CD14-positive monocyte (primary cell): ENCODE data around the gene HPGD. TPM values are rescaled to one million over a fixed set of nuclear protein-coding genes. Genes with fewer than 3 reads are reported as not detected.

Experiments used
- DNase-seq, 3 donors: peaks; one replicate each; pipeline ENCODE4 v3.0.0-alpha.2; 2011 to 2022
- H2AFZ ChIP-seq: 2 replicates; pipeline ENCODE4 v1.6.0; 2012; ENCODE audit warnings: mild to moderate bottlenecking, low read depth, low read length, inconsistent platforms; ENCODE audit not compliant: insufficient read depth, poor library complexity, severe bottlenecking
- H3K27ac ChIP-seq, 2 donors: 1 replicate in 1 of 2; 2 replicates in 1 of 2; pipeline ENCODE4 v1.5.1; 2012 to 2013; ENCODE audit warnings: low read length in 2 of 2, control low read depth in 1 of 2, inconsistent platforms in 1 of 2, low read depth in 1 of 2, mild to moderate bottlenecking in 1 of 2
- H3K27me3 ChIP-seq, 2 donors: one replicate each; pipeline versions ENCODE4 v1.6.0 to v1.6.1; 2011 to 2013; ENCODE audit warnings: low read length in 2 of 2; ENCODE audit not compliant: control insufficient read depth in 2 of 2, insufficient read depth in 2 of 2
- H3K36me3 ChIP-seq, 2 donors: replicated peaks in 1 of 2; 1 replicate in 1 of 2; 2 replicates in 1 of 2; pipeline versions ENCODE4 v1.5.1 to v1.6.1; 2012 to 2013; ENCODE audit warnings: low read length in 2 of 2, control low read depth in 1 of 2, inconsistent platforms in 1 of 2, mild to moderate bottlenecking in 1 of 2; ENCODE audit not compliant: insufficient read depth in 2 of 2, control insufficient read depth in 1 of 2
- H3K4me1 ChIP-seq, 2 donors: 1 replicate in 1 of 2; 2 replicates in 1 of 2; pipeline versions ENCODE4 v1.5.1 to v1.6.1; 2012 to 2013; ENCODE audit warnings: low read length in 2 of 2, control low read depth in 1 of 2, inconsistent platforms in 1 of 2, mild to moderate bottlenecking in 1 of 2, moderate library complexity in 1 of 2; ENCODE audit not compliant: insufficient read depth in 2 of 2, control insufficient read depth in 1 of 2
- H3K4me2 ChIP-seq: replicated peaks from 2 replicates; pipeline ENCODE3; 2012; ENCODE audit warnings: low read length, moderate library complexity, mild to moderate bottlenecking; ENCODE audit not compliant: poor library complexity, severe bottlenecking; ENCODE audit errors: extremely low read depth
- H3K4me3 ChIP-seq, 3 experiments: fragments of 200-600 bp in 1 of 3; sonication (generic) in 1 of 3; replicated peaks in 1 of 3; 1 replicate in 2 of 3; 2 replicates in 1 of 3; pipeline ENCODE4 v1.5.1; 2011 to 2013; ENCODE audit warnings: low read length in 3 of 3, mild to moderate bottlenecking in 3 of 3, control low read depth in 2 of 3, low read depth in 2 of 3, inconsistent platforms in 1 of 3, moderate library complexity in 1 of 3
- H3K79me2 ChIP-seq: 2 replicates; pipeline ENCODE4 v1.6.0; 2012; ENCODE audit warnings: mild to moderate bottlenecking, control low read depth, inconsistent platforms, low read length, moderate library complexity; ENCODE audit not compliant: insufficient read depth
- H3K9ac ChIP-seq: 2 replicates; pipeline ENCODE4 v1.6.0; 2017; ENCODE audit warnings: low read length, mild to moderate bottlenecking; ENCODE audit not compliant: insufficient read depth, poor library complexity, severe bottlenecking
- H3K9me3 ChIP-seq, 2 donors: replicated peaks in 1 of 2; 1 replicate in 1 of 2; 2 replicates in 1 of 2; pipeline versions ENCODE4 v1.5.1 to v1.6.1; 2012 to 2013; ENCODE audit warnings: low read length in 2 of 2, control low read depth in 1 of 2; ENCODE audit not compliant: control insufficient read depth in 1 of 2, insufficient read depth in 1 of 2
- H4K20me1 ChIP-seq: 2 replicates; pipeline ENCODE4 v1.6.0; 2012; ENCODE audit warnings: mild to moderate bottlenecking, low read length, control low read depth, moderate library complexity; ENCODE audit not compliant: insufficient read depth
- H3K27ac Mint-ChIP-seq, 7 donors: one replicate each; pipeline ENCODE4 v1.8.0; 2020; ENCODE audit warnings: mild to moderate bottlenecking in 7 of 7, mixed read lengths in 7 of 7, moderate library complexity in 6 of 7, inconsistent platforms in 2 of 7
- H3K27me3 Mint-ChIP-seq, 3 donors: one replicate each; pipeline ENCODE4 v1.8.0; 2021 to 2022; ENCODE audit warnings: low read depth in 3 of 3, mild to moderate bottlenecking in 3 of 3, mixed read lengths in 3 of 3, moderate library complexity in 3 of 3, inconsistent platforms in 1 of 3
- H3K36me3 Mint-ChIP-seq, 2 donors: one replicate each; pipeline ENCODE4 v1.8.0; 2020; ENCODE audit warnings: mixed read lengths in 2 of 2, inconsistent platforms in 1 of 2, mild to moderate bottlenecking in 1 of 2
- H3K4me1 Mint-ChIP-seq: one replicate; pipeline ENCODE4 v1.8.0; 2020; ENCODE audit warnings: mild to moderate bottlenecking, mixed read lengths
- H3K4me3 Mint-ChIP-seq, 2 donors: one replicate each; pipeline ENCODE4 v1.8.0; 2020; ENCODE audit warnings: mild to moderate bottlenecking in 2 of 2, mixed read lengths in 2 of 2, moderate library complexity in 1 of 2
- H3K9me3 Mint-ChIP-seq, 7 donors: one replicate each; pipeline ENCODE4 v1.8.0; 2020 to 2022; ENCODE audit warnings: mixed read lengths in 7 of 7, mild to moderate bottlenecking in 6 of 7, moderate library complexity in 6 of 7, inconsistent platforms in 2 of 7
- WGBS: methylation state at CpG from one replicate; pipeline ENCODE4 v1.1.5; 2013; ENCODE audit warnings: missing lambda C conversion rate; ENCODE audit not compliant: insufficient coverage; 5-methylcytosine and 5-hydroxymethylcytosine counted together
- intact Hi-C, 2 donors: fragments of 100-400 bp; cut with micrococcal nuclease; formaldehyde crosslinking; loops; one replicate each; pipeline versions ENCODE4 v1.15.0 to v1.15.1; 2023
- polyA plus RNA-seq, 3 donors: library from polyadenylated mRNA; depleted of rRNA in 1 of 3; unstranded in 2 of 3; stranded (reverse) in 1 of 3; fragments of 300-500 nt in 2 of 3; fragments of >200 nt in 1 of 3; fragmentation: Illumina TruSeq in 2 of 3; gene quantifications; 1 replicate in 2 of 3; 2 replicates in 1 of 3; pipeline ENCODE4 v1.2.3, GENCODE V29; 2012 to 2021
- TF ChIP-seq, protein P1 (sequence below): fragments of 200-600 bp; IDR thresholded peaks from one replicate; pipeline ENCODE4 v1.8.0; 2022; ENCODE audit warnings: antibody characterized with exemption, mild to moderate bottlenecking

Gene HPGD
- polyA plus RNA-seq, 3 donors, result 0.17 to 2.3 (median 1.3) TPM

DNA sequence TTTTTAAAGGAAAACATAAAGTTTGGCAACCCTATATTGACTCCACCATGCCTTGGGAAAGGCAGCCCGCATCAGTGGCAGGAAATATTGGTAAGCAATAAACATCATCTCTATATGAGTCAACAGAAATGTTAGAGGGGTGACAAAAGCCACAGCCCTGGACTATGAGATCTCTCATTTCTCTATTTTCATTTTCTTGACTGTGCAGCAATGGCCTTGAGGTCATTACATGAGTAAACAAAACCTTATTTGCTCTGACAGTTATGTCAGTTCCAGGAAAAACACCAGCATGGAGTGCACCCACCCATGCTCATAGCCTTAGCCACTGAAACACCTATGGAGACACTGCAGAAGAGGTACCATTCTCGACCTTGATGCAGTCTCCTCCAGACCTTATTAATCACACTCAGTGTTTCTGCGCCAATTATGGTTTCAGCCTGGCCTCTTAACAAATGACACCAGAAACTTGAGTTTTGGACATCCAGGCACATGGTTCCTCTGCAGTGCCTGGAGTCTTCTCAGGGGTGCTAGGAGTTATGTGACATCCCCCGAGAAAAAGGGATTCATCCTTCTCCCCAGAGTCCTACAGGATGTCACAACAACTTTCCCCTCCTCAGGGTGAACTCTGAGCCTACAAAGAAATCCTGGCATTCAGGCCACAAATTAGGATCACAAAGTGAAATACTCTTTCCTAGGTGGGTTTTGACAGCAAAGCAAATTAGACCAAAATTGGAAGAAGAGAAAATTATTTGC, 16.0 kb upstream of the HPGD start:
- H3K9me3 ChIP-seq, result no peaks in the 10 kb centered on the region
- Mint-ChIP-seq H3K27me3 (peaks cover 0 to 6% (median 4%) of the 10 kb centered on the region in 3 donors), H3K4me3 (no peak overlapping the region), H3K9me3 (peaks cover 0 to 1% (median 0%) of the 10 kb centered on the region in 7 donors), H3K36me3 (no peaks in the 10 kb centered on the region), H3K27ac (no peak overlapping the region), H3K4me1 (no peaks in the 10 kb centered on the region)
- TF ChIP-seq, protein P1, sequence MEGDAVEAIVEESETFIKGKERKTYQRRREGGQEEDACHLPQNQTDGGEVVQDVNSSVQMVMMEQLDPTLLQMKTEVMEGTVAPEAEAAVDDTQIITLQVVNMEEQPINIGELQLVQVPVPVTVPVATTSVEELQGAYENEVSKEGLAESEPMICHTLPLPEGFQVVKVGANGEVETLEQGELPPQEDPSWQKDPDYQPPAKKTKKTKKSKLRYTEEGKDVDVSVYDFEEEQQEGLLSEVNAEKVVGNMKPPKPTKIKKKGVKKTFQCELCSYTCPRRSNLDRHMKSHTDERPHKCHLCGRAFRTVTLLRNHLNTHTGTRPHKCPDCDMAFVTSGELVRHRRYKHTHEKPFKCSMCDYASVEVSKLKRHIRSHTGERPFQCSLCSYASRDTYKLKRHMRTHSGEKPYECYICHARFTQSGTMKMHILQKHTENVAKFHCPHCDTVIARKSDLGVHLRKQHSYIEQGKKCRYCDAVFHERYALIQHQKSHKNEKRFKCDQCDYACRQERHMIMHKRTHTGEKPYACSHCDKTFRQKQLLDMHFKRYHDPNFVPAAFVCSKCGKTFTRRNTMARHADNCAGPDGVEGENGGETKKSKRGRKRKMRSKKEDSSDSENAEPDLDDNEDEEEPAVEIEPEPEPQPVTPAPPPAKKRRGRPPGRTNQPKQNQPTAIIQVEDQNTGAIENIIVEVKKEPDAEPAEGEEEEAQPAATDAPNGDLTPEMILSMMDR, result no peak
- peak in 1 of 3 donors; percentile 31 for DNase-seq
- WGBS, result 100% methylated on average over 2 of the region's 4 CpGs
- H3K36me3 ChIP-seq, result no peaks in the 10 kb centered on the region
- no peak overlapping the region for H3K27ac ChIP-seq
- H3K4me2 ChIP-seq, result no peak overlapping the region
- H3K27me3 ChIP-seq, result no peaks in the 10 kb centered on the region
- H3K79me2 ChIP-seq, result no peaks in the 10 kb centered on the region
- H3K4me3 ChIP-seq, result no peak overlapping the region
- no peak overlapping the region for H3K9ac ChIP-seq
- no peaks in the 10 kb centered on the region for H3K4me1 ChIP-seq
- no peaks in the 10 kb centered on the region for H4K20me1 ChIP-seq
- intact Hi-C loops, result no loop called here
- no peak overlapping the region for H2AFZ ChIP-seq

DNA sequence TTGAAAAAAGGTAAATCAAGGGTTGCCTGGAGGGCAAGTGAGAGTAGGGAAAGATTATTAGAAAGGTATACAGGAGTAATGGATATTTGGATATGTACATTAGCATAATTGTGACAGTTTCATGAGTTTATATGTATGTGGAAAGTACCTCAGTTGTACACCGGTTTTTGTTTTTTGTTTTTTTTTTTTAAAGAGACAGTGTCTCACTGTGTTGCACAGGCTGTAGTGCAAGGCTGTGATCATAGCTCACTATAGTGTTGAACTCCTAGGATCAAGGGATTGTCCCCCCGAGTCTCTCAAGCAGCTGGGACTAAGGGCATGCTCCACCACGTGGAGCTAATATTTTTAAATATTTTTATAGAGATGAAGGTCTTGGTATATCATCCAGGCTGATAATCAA, 15.3 kb upstream of the HPGD start:
- no peak overlapping the region for H3K9ac ChIP-seq
- no peaks in the 10 kb centered on the region for H3K9me3 ChIP-seq
- no peak overlapping the region for H3K4me3 ChIP-seq
- H3K4me1 ChIP-seq, result no peaks in the 10 kb centered on the region
- Mint-ChIP-seq H3K4me3 (no peak overlapping the region), H3K36me3 (no peaks in the 10 kb centered on the region), H3K9me3 (peaks cover 0 to 1% (median 0%) of the 10 kb centered on the region in 7 donors), H3K27me3 (peaks cover 0 to 6% (median 4%) of the 10 kb centered on the region in 3 donors), H3K27ac (no peak overlapping the region), H3K4me1 (no peaks in the 10 kb centered on the region)
- 100% methylated on average over 1 of the region's 3 CpGs for WGBS
- H3K27me3 ChIP-seq, result no peaks in the 10 kb centered on the region
- H4K20me1 ChIP-seq, result no peaks in the 10 kb centered on the region
- no peak overlapping the region for H2AFZ ChIP-seq
- H3K4me2 ChIP-seq, result no peak overlapping the region
- TF ChIP-seq, protein P1, result no peak
- H3K36me3 ChIP-seq, result no peaks in the 10 kb centered on the region
- no peak for DNase-seq
- H3K27ac ChIP-seq, result no peak overlapping the region
- no peaks in the 10 kb centered on the region for H3K79me2 ChIP-seq
- intact Hi-C loops, result no loop called here
